ENCODE measurements around the gene GATAD2A. TPM values are rescaled to one million over a fixed set of nuclear protein-coding genes. Genes with fewer than 3 reads are reported as not detected.
A peak's percentile ranks its signal among the peaks of the same experiment; 100 is the strongest.

GATAD2A gene
- total and polyA plus RNA-seq, 9 of the 15 experiments (the other 6 are each of a cell fraction or from before 2014, with no cell fraction given) = 2.4 to 226 (median 44.2) TPM

DNA sequence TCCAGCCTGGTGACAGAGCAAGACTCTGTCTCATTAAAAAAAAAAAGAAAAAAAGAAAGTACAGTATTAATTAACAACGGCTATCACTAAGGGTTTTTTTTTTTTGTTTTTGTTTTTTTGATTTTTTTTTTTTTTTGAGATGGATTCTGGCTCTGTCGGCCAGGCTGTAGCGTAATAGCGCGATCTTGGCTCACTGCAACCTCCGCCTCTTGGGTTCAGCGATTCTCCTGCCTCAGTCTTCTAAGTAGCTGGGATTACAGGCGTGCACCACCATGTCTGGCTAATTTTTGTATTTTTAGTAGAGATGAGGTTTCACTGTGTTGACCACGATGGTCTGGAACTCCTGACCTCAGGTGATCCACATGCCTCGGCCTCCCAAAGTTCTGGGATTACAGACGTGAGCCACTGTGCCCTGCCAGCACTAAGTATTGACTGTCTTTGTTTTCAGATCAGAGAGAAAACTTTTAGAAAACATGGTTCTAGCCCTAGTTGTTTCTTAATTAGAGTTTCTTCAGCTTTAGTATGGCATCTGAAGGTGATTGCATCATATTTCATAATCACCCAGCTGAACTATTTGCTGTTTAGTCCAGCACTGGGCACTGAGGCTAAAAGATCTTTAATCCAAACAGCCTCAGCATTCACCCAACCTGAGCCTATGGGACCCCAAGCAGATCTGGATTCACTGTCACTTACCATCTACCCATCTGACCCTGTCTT is 2.7 kb upstream of the GATAD2A start (continued):
- TF ChIP-seq, protein P1, sequence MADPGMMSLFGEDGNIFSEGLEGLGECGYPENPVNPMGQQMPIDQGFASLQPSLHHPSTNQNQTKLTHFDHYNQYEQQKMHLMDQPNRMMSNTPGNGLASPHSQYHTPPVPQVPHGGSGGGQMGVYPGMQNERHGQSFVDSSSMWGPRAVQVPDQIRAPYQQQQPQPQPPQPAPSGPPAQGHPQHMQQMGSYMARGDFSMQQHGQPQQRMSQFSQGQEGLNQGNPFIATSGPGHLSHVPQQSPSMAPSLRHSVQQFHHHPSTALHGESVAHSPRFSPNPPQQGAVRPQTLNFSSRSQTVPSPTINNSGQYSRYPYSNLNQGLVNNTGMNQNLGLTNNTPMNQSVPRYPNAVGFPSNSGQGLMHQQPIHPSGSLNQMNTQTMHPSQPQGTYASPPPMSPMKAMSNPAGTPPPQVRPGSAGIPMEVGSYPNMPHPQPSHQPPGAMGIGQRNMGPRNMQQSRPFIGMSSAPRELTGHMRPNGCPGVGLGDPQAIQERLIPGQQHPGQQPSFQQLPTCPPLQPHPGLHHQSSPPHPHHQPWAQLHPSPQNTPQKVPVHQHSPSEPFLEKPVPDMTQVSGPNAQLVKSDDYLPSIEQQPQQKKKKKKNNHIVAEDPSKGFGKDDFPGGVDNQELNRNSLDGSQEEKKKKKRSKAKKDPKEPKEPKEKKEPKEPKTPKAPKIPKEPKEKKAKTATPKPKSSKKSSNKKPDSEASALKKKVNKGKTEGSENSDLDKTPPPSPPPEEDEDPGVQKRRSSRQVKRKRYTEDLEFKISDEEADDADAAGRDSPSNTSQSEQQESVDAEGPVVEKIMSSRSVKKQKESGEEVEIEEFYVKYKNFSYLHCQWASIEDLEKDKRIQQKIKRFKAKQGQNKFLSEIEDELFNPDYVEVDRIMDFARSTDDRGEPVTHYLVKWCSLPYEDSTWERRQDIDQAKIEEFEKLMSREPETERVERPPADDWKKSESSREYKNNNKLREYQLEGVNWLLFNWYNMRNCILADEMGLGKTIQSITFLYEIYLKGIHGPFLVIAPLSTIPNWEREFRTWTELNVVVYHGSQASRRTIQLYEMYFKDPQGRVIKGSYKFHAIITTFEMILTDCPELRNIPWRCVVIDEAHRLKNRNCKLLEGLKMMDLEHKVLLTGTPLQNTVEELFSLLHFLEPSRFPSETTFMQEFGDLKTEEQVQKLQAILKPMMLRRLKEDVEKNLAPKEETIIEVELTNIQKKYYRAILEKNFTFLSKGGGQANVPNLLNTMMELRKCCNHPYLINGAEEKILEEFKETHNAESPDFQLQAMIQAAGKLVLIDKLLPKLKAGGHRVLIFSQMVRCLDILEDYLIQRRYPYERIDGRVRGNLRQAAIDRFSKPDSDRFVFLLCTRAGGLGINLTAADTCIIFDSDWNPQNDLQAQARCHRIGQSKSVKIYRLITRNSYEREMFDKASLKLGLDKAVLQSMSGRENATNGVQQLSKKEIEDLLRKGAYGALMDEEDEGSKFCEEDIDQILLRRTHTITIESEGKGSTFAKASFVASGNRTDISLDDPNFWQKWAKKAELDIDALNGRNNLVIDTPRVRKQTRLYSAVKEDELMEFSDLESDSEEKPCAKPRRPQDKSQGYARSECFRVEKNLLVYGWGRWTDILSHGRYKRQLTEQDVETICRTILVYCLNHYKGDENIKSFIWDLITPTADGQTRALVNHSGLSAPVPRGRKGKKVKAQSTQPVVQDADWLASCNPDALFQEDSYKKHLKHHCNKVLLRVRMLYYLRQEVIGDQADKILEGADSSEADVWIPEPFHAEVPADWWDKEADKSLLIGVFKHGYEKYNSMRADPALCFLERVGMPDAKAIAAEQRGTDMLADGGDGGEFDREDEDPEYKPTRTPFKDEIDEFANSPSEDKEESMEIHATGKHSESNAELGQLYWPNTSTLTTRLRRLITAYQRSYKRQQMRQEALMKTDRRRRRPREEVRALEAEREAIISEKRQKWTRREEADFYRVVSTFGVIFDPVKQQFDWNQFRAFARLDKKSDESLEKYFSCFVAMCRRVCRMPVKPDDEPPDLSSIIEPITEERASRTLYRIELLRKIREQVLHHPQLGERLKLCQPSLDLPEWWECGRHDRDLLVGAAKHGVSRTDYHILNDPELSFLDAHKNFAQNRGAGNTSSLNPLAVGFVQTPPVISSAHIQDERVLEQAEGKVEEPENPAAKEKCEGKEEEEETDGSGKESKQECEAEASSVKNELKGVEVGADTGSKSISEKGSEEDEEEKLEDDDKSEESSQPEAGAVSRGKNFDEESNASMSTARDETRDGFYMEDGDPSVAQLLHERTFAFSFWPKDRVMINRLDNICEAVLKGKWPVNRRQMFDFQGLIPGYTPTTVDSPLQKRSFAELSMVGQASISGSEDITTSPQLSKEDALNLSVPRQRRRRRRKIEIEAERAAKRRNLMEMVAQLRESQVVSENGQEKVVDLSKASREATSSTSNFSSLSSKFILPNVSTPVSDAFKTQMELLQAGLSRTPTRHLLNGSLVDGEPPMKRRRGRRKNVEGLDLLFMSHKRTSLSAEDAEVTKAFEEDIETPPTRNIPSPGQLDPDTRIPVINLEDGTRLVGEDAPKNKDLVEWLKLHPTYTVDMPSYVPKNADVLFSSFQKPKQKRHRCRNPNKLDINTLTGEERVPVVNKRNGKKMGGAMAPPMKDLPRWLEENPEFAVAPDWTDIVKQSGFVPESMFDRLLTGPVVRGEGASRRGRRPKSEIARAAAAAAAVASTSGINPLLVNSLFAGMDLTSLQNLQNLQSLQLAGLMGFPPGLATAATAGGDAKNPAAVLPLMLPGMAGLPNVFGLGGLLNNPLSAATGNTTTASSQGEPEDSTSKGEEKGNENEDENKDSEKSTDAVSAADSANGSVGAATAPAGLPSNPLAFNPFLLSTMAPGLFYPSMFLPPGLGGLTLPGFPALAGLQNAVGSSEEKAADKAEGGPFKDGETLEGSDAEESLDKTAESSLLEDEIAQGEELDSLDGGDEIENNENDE (IDR thresholded peaks at IDR 0.05; ENCODE audit: low read depth, low read length) = no peak
- peak; percentile 91 for TF ChIP-seq ZSCAN32 (CRISPR knock-in tag; IDR thresholded peaks at IDR 0.05)
- peak; percentile 90 for TF ChIP-seq ATF4 (CRISPR knock-in tag; IDR thresholded peaks at IDR 0.05)
- peak in 1 of 2 experiments; percentile 88; a peak in 2 of 4 replicates for TF ChIP-seq MLLT1 (IDR thresholded peaks at IDR 0.05)
- TF ChIP-seq, protein P2, sequence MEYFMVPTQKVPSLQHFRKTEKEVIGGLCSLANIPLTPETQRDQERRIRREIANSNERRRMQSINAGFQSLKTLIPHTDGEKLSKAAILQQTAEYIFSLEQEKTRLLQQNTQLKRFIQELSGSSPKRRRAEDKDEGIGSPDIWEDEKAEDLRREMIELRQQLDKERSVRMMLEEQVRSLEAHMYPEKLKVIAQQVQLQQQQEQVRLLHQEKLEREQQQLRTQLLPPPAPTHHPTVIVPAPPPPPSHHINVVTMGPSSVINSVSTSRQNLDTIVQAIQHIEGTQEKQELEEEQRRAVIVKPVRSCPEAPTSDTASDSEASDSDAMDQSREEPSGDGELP (CRISPR knock-in tag; IDR thresholded peaks at IDR 0.05; ENCODE audit: borderline replicate concordance) = 0 out of 2 replicates have a peak, but pooled peaks have one; percentile 19
- TF ChIP-seq HMG20B (CRISPR knock-in tag; IDR thresholded peaks at IDR 0.05) = no peak
- TF ChIP-seq CEBPB (tag; IDR thresholded peaks at IDR 0.05) = peak; percentile 96
- TF ChIP-seq ATF7 (IDR thresholded peaks at IDR 0.05) = peak; percentile 31; the same call in 1 of the 2 replicates
